HT-29 (cell line): ENCODE measurements around the gene CNTNAP5. TPM values are rescaled to one million over a fixed set of nuclear protein-coding genes. Genes with fewer than 3 reads are reported as not detected.

Experiments used
- DNase-seq: peaks from one replicate; pipeline ENCODE4 v3.0.0-alpha.2; 2015; ENCODE audit warnings: low spot score
- total RNA-seq: library from RNA; depleted of rRNA; stranded (reverse); fragments of >200 nt; shearing (Covaris generic); gene quantifications from 2 replicates; pipeline ENCODE4 v1.2.3, GENCODE V29; 2014

Gene CNTNAP5
- total RNA-seq, 1 experiment from 2014 or later = not detected

- DNase-seq = no peak
These were observed 239.5 kb downstream of the CNTNAP5 start for GRCh38 chr2:124264551-124265091.

- DNase-seq = no peak
These were observed 242.7 kb downstream of the CNTNAP5 start for GRCh38 chr2:124267794-124268193.

DNA sequence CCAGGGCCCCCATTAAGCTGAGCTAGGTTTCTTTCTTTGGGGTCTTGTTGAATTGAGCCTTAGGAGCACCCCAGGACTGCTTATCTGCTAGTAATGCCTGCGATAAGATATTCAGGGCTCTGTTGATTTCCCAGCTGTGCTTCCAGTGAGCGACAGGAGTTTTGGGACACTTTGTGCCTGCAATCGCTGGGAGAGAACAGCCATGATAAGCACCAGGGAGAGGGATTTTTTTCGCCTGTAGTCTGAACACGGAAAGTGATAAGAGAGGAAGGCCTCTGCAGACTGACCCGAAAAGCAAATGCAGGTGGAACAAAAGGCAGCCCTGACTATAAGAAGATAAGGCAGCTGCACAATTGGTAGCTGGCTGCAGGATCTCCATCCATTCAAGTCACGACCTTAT is 244.3 kb downstream of the CNTNAP5 start:
- no peak for DNase-seq

- no peak for DNase-seq
These were observed 247.3 kb downstream of the CNTNAP5 start for GRCh38 chr2:124272261-124272841.

- no peak for DNase-seq
These were observed 256.5 kb downstream of the CNTNAP5 start for GRCh38 chr2:124281541-124281940.

DNA sequence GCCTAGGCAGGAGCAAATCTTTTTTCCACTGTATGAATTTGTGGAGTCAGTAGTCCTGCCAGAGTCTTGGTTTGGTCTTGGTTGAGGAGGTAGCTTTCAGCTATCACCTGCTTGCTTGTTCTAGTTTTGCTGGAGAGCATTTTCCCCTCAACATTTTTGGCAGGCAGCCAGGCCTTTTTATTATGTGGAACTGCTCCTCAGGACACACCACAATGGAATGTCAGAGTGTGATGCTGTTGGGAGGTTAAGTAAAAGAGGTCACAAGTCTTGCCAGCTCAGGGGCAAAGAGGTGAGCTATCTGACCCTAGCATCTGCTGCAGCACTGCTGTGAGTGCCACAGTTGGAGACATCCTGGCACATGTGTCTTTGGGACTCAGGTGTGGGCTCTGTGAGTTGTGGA is 258.0 kb downstream of the CNTNAP5 start:
- peak; percentile 75 for DNase-seq

- DNase-seq = no peak
These were observed 261.1 kb downstream of the CNTNAP5 start for GRCh38 chr2:124286089-124286783.

GRCh38 chr2:124289060-124289459 is 264.0 kb downstream of the CNTNAP5 start:
- DNase-seq = no peak

DNA sequence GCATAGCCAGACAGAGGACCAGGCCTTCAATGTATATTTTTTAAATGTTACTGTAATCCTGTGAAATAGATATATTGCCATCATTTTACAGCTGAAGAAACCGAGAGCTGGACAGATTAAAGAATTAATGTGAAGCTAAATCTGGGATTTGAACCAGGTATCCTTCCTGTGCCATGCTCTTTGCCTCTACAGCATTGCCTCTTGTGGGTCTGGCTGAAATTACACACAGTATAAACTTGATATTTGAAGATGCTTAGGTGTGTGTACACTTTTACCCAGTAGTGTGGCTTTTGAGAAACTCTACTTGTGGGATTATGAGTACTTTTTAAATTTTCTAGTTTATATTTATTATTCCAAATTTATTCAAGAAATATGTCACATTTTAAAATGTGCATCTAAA is 264.5 kb downstream of the CNTNAP5 start:
- no peak for DNase-seq

DNA sequence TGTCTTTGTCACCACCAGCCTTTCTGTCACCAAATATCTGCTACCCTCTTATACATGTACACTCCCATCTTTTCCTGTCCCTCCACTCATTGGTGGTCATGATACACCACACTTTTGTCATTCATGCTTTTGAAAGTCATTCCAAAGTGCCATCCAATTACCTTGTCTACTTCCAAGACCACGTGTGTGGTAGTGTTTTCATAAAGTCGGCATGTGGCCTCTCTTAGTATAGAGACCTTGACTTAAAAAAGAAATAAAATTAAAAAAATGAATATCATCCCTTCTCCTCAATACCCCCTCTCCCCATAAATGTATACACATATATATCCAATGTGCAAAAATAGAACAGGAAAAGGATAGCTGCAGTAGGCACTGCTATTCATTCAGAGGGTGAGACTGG is 271.4 kb downstream of the CNTNAP5 start:
- DNase-seq = no peak

DNA sequence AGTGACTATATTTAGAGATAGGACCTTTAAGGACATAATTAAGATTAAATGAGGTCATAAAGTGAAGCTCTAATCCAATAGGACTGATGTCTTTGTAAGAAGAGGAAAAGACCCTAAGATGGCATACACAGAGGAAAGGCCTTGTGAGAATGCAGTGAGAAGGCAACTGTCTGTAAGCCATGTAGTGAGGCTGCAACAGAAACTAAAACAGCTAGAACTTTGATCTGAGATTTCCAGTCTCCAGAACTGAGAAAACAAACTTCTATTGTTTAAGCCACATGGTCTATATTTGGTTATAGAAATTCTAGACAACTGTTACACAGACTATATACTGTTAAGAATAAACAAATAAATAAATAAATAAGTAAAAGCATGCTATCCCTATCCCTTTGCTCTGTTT is 276.8 kb downstream of the CNTNAP5 start:
- no peak for DNase-seq

GRCh38 chr2:124308319-124309062 is 283.4 kb downstream of the CNTNAP5 start:
- no peak for DNase-seq

DNA sequence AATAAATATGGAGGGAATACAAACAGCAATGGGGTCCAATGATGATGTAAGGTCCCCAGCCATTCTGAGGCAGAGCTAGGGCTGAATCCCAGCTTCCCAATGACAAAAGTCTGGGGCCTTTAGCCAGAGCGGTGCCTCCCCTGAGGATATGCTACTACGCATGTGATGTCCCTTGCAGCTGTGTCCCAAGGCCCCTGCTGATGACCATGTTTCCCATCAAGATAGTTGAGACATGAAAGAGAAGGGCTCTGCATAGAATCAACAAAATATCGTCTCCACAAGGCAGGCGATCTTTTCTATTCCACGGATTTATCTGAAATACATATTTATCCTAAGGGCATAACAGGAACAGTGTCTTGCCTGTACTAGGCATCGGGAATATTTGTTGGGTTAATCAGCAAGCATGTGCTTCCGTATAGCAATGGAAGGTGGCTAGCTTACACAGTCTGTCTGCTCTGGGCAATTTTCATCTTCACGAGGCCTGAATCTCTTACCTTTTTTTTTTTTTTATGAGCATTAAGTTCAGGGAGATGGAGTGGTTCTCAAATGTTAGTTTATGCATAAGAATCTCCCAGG is 284.6 kb downstream of the CNTNAP5 start:
- DNase-seq = no peak

DNA sequence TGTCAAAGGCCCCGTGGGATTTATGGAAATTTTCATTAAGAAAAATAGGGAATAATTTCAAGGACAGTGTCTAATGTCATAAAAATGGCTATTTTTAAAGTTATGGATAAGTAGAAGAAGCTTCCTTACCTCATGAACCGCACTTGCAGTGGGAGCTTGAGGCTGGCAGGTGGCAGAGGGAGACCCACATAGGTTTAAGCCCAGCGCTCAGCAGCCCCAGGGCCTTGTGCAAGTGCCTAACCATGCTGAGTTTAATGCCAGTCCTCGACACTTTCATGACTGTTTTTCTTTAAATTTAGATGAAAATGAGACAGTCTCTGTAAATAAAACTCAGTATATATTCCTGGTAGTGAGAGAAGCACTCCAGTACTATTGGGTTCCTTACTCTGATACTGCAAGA is 285.6 kb downstream of the CNTNAP5 start:
- DNase-seq = no peak

- DNase-seq = no peak
These were observed 289.0 kb downstream of the CNTNAP5 start for GRCh38 chr2:124314084-124314483.

- DNase-seq = no peak
These were observed 290.3 kb downstream of the CNTNAP5 start for GRCh38 chr2:124315221-124315880.

DNA sequence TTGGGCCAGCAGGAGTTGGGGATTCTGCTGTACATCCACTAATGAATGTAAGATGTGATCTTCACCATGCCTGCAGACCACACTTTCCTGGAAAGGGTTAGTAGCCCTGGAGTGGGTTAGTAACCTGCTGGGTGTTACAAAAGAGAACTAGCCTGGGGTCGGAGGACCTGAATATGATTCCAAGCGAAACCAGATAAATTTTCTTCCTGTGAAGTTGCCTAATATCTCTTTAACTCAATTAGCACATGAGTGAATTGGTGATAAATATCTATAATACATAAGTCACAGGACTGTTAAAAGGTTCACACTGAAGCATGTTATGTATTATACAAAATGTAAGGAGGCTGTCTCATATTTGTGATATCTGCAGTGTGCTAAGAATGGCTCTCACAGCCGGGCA is 291.0 kb downstream of the CNTNAP5 start:
- no peak for DNase-seq

DNA sequence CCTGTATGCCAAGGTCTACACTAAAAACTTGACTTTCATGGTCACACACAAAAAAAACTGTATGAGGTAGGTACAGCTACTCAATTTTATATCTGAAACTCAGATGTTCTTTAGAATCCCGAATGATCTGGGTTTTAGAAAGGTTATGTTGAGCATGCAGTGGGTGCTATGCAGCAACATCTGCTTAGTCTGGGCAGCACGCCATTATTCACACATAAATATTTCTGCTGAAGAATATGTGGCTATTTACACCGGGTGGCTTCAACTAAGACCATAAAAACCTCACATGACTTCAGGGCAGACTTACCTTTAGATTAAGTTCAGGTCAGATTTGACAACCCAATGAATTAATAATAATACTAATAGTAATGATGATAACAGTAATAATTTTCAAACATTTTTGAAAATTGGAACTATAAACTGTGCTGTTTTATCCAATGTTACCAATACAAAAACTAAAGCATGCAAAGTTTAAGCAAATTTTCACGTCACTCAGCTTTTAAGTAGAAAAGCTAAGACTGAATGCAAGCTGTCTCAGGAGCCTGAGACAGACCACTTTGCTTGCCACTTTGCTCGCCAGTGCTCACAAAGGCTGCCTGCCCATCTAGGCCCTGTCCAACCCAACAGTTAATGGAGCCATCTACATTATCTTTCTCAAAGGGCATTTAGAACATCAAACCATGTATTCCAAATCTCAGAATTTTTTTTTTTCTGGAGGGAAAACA is 292.0 kb downstream of the CNTNAP5 start:
- DNase-seq = no peak

DNA sequence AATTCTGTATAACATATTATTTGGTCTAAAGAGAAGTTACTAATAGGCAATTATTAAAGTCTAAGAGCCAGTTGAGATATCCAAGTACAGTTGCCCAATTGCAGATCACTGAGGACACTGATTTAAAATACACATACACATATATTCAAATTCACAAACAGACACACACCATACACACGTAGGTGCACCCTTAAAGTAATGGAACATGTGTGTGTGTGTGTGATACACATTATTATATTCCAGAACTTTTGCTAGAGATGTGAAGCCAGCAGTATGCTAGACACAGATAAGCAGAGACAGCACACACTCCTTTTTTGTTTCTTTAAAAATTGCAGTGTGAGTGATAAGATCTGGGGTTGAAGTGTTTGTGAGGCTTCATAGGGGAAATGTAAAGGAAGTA is 292.5 kb downstream of the CNTNAP5 start:
- DNase-seq = no peak

GRCh38 chr2:124318913-124319312 is 293.8 kb downstream of the CNTNAP5 start:
- DNase-seq = no peak

- no peak for DNase-seq
These were observed 294.5 kb downstream of the CNTNAP5 start for GRCh38 chr2:124319577-124319976.
